PFSK-1 (cell line): ENCODE results near the gene CENPV.

Experiments used
- FOXP2 ChIP-seq: optimal IDR thresholded peaks from 2 replicates; pipeline ENCODE3; 2011; ENCODE audit warnings: borderline replicate concordance, control low read depth, inconsistent platforms; ENCODE audit not compliant: insufficient read depth; ENCODE audit errors: extremely low read length, extremely low read depth
- POLR2AphosphoS5 ChIP-seq: IDR thresholded peaks from 2 replicates; pipeline ENCODE4 v1.6.1; 2012; ENCODE audit warnings: low read depth, mild to moderate bottlenecking, control low read depth, low read length, moderate library complexity
- REST ChIP-seq, 2 experiments: IDR thresholded peaks; 2 replicates each; pipeline versions ENCODE4 v1.6.1 to v1.8.0; 2011 to 2012; ENCODE audit warnings: low read depth in 2 of 2, low read length in 2 of 2, control low read depth in 1 of 2, inconsistent platforms in 1 of 2, mild to moderate bottlenecking in 1 of 2, moderate library complexity in 1 of 2; ENCODE audit not compliant: insufficient read depth in 1 of 2
- SIN3A ChIP-seq: IDR thresholded peaks from 2 replicates; pipeline ENCODE4 v1.6.1; 2012; ENCODE audit warnings: mild to moderate bottlenecking, low read length, moderate library complexity, borderline replicate concordance; ENCODE audit not compliant: insufficient read depth
- TAF1 ChIP-seq: IDR thresholded peaks from 2 replicates; pipeline ENCODE4 v1.6.1; 2012; ENCODE audit warnings: low read length, control low read depth, borderline replicate concordance; ENCODE audit not compliant: insufficient read depth

Gene CENPV

GRCh38 chr17:16314859-16315258, 38.4 kb downstream of the CENPV start:
- TF ChIP-seq REST (IDR thresholded peaks at IDR 0.05; ENCODE audit: insufficient read depth in 1 of 2, low read depth in 2 of 2, low read length in 2 of 2) = no peak
- no peak for TF ChIP-seq TAF1
- no peak for TF ChIP-seq POLR2AphosphoS5
- TF ChIP-seq FOXP2 = no peak
- no peak for TF ChIP-seq SIN3A

DNA sequence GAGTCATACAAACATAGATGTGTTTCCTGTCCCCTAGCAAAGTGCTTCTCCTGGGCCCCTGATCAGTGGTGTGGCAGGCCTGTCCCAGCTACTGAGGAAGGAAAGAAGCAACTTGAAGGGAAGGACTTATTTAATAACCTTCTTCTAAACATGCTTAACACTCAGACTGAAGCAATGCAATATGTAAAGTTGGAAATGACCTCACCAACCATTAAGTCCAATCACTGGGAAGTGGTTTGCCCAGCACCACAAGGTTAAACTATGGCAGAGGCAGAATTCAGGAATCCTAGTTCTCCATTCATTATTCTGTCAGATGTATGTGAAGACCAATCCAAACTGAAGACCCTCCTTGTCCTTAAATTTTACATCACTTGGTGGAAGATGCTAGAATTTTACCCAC, 39.1 kb downstream of the CENPV start:
- TF ChIP-seq TAF1 (no peak), FOXP2 (no peak), POLR2AphosphoS5 (no peak), SIN3A (no peak), REST (IDR thresholded peaks at IDR 0.05; ENCODE audit: insufficient read depth in 1 of 2, low read depth in 2 of 2, low read length in 2 of 2) (no peak)

DNA sequence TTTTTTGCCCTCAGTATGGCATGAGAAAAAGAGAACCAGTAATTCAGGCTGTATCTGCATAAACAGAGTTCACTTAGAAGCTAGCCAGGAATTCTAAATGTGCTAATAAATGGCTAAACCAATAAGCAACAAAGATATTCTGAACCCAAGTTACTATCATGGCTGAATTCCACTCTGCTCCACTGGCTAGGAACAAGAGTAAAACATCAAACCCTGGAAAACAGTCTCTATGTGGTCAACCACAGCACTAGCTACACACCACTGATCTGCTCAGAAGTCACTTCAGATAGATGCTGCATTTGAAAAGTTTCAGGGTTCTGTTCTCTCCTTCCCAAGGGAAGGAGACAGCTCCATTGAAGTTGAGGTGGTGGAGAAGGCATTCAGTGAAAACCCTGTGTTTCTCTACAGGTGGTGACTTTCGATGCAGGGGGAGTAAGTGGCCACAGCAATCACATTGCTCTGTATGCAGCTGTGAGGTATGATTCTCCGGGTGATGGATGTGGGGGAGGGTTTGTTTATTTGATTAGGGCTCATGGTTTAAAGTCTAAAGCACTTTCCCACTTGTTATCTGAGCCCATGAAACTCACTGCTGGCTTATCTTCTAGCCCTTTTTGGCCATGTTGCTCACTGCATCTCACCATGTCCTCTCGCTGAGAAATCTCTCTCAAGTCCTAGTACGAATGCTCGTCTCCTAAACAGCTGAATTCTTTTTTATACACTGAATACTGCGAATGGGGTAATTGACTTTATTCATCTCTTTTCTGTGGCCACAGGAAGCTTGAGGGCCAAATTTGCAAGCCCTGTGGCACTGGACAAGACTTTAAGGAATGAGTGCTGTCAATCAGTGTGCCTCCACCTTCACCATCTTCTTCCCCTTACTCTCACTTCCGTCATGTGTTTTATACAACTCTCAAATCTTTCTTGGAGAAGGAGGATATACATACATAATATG, 39.9 kb downstream of the CENPV start:
- TF ChIP-seq SIN3A = no peak
- no peak for TF ChIP-seq REST (IDR thresholded peaks at IDR 0.05; ENCODE audit: insufficient read depth in 1 of 2, low read depth in 2 of 2, low read length in 2 of 2)
- no peak for TF ChIP-seq FOXP2
- no peak for TF ChIP-seq POLR2AphosphoS5
- TF ChIP-seq TAF1 = no peak

GRCh38 chr17:16306211-16306610, 47.1 kb downstream of the CENPV start:
- TF ChIP-seq TAF1 (no peak), REST (IDR thresholded peaks at IDR 0.05; ENCODE audit: insufficient read depth in 1 of 2, low read depth in 2 of 2, low read length in 2 of 2) (no peak), FOXP2 (no peak), POLR2AphosphoS5 (no peak), SIN3A (no peak)
